Ascending aorta (tissue), 2 donors: ENCODE data around the gene GJA3. TPM values are rescaled to one million over a fixed set of nuclear protein-coding genes. Genes with fewer than 3 reads are reported as not detected.

Experiments
- DNase-seq, 2 donors: peaks; one replicate each; pipeline ENCODE4 v3.0.0-alpha.2; 2019; ENCODE audit warnings: low spot score in 2 of 2
- H3K27ac ChIP-seq, 2 donors: fragments of 200-600 bp; sonication (generic); one replicate each; pipeline ENCODE4 v1.5.1; 2016 to 2017; ENCODE audit warnings: mild to moderate bottlenecking in 1 of 2
- H3K27me3 ChIP-seq: fragments of 200-600 bp; sonication (generic); one replicate; pipeline ENCODE4 v1.5.1; 2017
- H3K36me3 ChIP-seq, 2 donors: fragments of 200-600 bp; sonication (generic); one replicate each; pipeline ENCODE4 v1.5.1; 2016
- H3K4me1 ChIP-seq, 2 donors: fragments of 200-600 bp; sonication (generic); one replicate each; pipeline ENCODE4 v1.5.1; 2016 to 2017; ENCODE audit warnings: mild to moderate bottlenecking in 1 of 2
- H3K4me3 ChIP-seq, 2 donors: fragments of 200-600 bp; sonication (generic); one replicate each; pipeline ENCODE4 v1.5.1; 2016 to 2017; ENCODE audit warnings: mild to moderate bottlenecking in 1 of 2
- H3K9me3 ChIP-seq, 2 donors: fragments of 200-600 bp; sonication (generic); one replicate each; pipeline ENCODE4 v1.5.1; 2016
- CTCF ChIP-seq, 3 experiments: fragments of 200-600 bp in 2 of 3; fragments of 450-650 bp in 1 of 3; sonication (generic) in 2 of 3; IDR thresholded peaks; one replicate each; pipeline ENCODE4 v1.5.1; 2016 to 2019; ENCODE audit warnings: antibody characterized with exemption in 3 of 3, mild to moderate bottlenecking in 1 of 3, moderate library complexity in 1 of 3
- intact Hi-C: fragments of 100-400 bp; cut with DNase I; formaldehyde crosslinking; loops from one replicate; pipeline ENCODE4 v1.15.1; 2023
- total RNA-seq: library from RNA; depleted of rRNA; stranded (reverse); fragments of >200 nt; gene quantifications from one replicate; pipeline ENCODE4 v1.1.0, GENCODE V29; 2016

The GJA3 gene
- total RNA-seq, 1 donor from 2014 or later = not detected

- no peaks in the 10 kb centered on the region for H3K36me3 ChIP-seq
- H3K4me1 ChIP-seq = no peaks in the 10 kb centered on the region
- no peak for DNase-seq
- H3K27ac ChIP-seq = no peak overlapping the region
- intact Hi-C loops = no loop called here
- no peak for TF ChIP-seq CTCF (IDR thresholded peaks at IDR 0.05)
- no peak overlapping the region for H3K4me3 ChIP-seq
- H3K9me3 ChIP-seq = no peaks in the 10 kb centered on the region
- H3K27me3 ChIP-seq = peaks cover under 1% of the 10 kb centered on the region
These were observed 9.2 kb downstream of the GJA3 start for GRCh38 chr13:20151612-20152011.

- intact Hi-C loops = no loop called here
- DNase-seq = no peak
- Histone ChIP-seq H3K27me3 (no peaks in the 10 kb centered on the region), H3K9me3 (no peaks in the 10 kb centered on the region), H3K4me1 (no peaks in the 10 kb centered on the region), H3K36me3 (no peaks in the 10 kb centered on the region), H3K4me3 (no peak overlapping the region), H3K27ac (no peak overlapping the region)
- no peak for TF ChIP-seq CTCF (IDR thresholded peaks at IDR 0.05)
These were observed 9.8 kb downstream of the GJA3 start for GRCh38 chr13:20151016-20151415.

- Histone ChIP-seq H3K27ac (no peak overlapping the region), H3K27me3 (no peaks in the 10 kb centered on the region)
- TF ChIP-seq CTCF (IDR thresholded peaks at IDR 0.05) = no peak
These were observed 10.3 kb downstream of the GJA3 start for GRCh38 chr13:20150561-20150960.

GRCh38 chr13:20149762-20150161 is 11.1 kb downstream of the GJA3 start:
- Histone ChIP-seq H3K27me3 (no peaks in the 10 kb centered on the region), H3K9me3 (no peaks in the 10 kb centered on the region), H3K4me3 (no peak overlapping the region), H3K36me3 (no peaks in the 10 kb centered on the region), H3K27ac (no peak overlapping the region), H3K4me1 (no peaks in the 10 kb centered on the region)
- intact Hi-C loops = no loop called here
- no peak for DNase-seq
- TF ChIP-seq CTCF (IDR thresholded peaks at IDR 0.05) = no peak

More at GRCh38 chr13:20150561-20150960, 10.3 kb downstream of the GJA3 start:
- Histone ChIP-seq H3K4me1 (no peaks in the 10 kb centered on the region), H3K4me3 (no peak overlapping the region), H3K36me3 (no peaks in the 10 kb centered on the region), H3K9me3 (no peaks in the 10 kb centered on the region)
- no peak for DNase-seq
- intact Hi-C loops = no loop called here

GRCh38 chr13:20148501-20149183 is 12.2 kb downstream of the GJA3 start:
- Histone ChIP-seq H3K27ac (no peak overlapping the region), H3K4me3 (no peak overlapping the region), H3K27me3 (no peaks in the 10 kb centered on the region), H3K4me1 (no peaks in the 10 kb centered on the region), H3K9me3 (no peaks in the 10 kb centered on the region), H3K36me3 (no peaks in the 10 kb centered on the region)
- TF ChIP-seq CTCF (IDR thresholded peaks at IDR 0.05) = no peak
- intact Hi-C loops = no loop called here
- no peak for DNase-seq

GRCh38 chr13:20146381-20146780 is 14.5 kb downstream of the GJA3 start:
- H3K27ac ChIP-seq = no peak overlapping the region
- H3K4me3 ChIP-seq = no peak overlapping the region
- no peaks in the 10 kb centered on the region for H3K27me3 ChIP-seq
- intact Hi-C loops = no loop called here
- H3K36me3 ChIP-seq = no peaks in the 10 kb centered on the region
- no peaks in the 10 kb centered on the region for H3K4me1 ChIP-seq
- TF ChIP-seq CTCF (IDR thresholded peaks at IDR 0.05) = no peak
- no peaks in the 10 kb centered on the region for H3K9me3 ChIP-seq
- no peak for DNase-seq
